GM19324 (cell line): ENCODE results near the gene NXNL2.

Experiments used
- ATAC-seq: cut with Tn5 transposase; IDR thresholded peaks from one replicate; pipeline ENCODE4 v1.9.1; 2021; ENCODE audit warnings: mild to moderate bottlenecking, moderate library complexity; ENCODE audit not compliant: unreplicated experiment, low FRiP score

NXNL2 gene

GRCh38 chr9:88530051-88530450 is 4.9 kb upstream of the NXNL2 start:
- no peak for ATAC-seq

DNA sequence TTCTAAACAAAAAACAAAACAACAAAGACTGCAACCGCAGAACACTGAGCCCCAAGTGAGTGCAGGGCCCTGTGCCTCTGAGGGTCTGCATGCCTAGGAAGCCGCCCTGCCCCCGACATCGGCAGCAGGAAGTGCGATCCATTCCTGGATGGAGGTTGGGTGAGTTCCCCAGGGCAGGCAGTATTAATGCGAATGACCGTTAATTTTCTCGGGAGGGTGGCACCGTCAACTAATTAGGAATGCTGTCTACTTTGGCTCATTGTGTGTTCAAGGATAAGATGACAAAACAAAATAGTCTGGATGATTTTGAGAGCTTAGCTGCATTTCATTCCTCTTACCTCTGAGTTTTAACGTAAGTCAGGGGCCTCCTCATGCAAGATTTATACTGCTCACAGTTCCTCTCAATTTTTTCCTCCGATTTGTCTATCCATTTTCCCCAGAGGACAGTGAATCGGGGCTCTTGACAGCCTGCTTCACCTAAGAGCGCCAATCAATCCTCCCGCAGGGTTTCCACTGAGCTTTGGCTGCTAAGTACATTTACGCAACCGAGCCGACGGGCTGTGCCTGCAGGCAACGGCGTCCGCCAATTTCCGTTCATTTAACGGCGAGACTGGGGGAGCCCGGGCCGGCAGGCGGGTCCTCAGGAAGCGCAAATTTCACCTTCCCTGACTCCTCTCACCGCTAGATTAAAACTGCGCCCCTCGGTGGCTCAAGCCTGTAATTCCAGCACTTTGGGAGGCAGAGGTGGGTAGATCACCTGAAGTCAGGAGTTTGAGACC is 2.9 kb upstream of the NXNL2 start:
- no peak for ATAC-seq

GRCh38 chr9:88533951-88534455 is 975 bp upstream of the NXNL2 start:
- no peak for ATAC-seq

DNA sequence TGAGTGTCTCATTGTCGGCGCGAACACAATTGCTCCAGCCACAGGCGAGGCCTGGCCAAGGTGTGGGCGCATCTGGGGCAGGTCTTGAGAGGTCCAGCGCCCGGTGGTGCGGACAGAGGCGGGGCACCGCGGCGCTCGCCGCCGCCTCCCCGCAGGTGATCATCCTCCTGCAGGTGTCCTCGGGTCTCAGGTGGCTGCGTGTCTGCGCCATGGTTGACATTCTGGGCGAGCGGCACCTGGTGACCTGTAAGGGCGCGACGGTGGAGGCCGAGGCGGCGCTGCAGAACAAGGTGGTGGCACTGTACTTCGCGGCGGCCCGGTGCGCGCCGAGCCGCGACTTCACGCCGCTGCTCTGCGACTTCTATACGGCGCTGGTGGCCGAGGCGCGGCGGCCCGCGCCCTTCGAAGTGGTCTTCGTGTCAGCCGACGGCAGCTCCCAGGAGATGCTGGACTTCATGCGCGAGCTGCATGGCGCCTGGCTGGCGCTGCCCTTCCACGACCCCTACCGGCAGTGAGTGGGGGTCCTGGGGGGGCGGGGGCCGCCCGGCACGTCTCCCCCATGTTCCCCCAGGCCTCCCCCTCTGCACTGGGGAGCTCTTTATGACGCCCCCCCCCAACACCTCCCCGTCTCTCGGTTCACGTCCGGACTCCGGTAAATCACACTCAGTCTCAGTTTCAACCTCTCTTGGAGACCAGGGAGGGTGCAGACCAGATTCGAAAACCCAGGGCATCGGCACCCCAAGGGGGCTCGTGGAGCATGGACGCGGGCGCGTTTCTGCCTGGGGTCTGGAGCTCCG is 446 bp downstream of the NXNL2 start:
- ATAC-seq = no peak

GRCh38 chr9:88536023-88536324 is 996 bp downstream of the NXNL2 start:
- no peak for ATAC-seq

DNA sequence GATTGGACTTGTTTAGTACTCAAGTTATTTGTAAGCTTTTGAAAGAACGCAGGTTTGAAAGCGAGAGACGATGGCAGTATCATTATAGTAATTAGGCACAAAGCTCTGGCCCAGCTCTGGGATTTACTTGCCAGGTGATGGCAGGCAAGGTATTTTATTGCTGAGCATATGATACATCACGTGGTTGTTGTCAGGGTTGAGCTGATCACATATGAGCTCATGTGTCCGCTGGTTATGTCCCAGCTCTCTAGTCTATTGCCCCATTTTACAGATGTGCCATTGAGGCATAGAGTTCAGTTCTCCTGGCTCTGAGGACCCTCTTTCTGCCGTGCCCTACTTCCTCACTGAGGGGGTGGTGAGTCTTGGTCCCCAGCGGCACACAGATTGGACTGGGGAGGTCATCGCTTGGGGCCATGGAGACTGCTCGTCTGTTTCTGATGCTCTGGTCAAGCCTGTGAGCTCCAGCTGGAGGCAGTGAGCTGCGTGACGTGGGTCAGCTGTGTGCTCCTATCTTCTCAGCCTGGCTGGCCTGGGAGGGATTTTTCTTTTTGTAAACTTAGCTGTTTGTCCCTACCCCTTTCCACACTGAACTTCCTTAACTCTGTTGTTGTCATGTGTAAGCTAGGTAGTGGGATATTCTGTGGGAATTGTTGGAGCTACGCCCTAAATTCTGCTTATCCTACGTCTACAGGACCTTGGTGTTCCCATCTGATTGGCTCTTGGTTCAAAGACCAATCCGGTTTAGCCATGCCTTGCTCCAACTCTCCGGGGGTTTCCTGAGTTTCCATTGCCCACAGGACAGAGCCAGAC is 2.2 kb downstream of the NXNL2 start:
- no peak for ATAC-seq

GRCh38 chr9:88537761-88538091 is 2.7 kb downstream of the NXNL2 start:
- no peak for ATAC-seq

GRCh38 chr9:88538311-88539085 is 3.5 kb downstream of the NXNL2 start:
- no peak for ATAC-seq

GRCh38 chr9:88539246-88539645 is 4.3 kb downstream of the NXNL2 start:
- no peak for ATAC-seq

- ATAC-seq = no peak
Measured at GRCh38 chr9:88540251-88540763, 5.3 kb downstream of the NXNL2 start.

- ATAC-seq = no peak
Measured at GRCh38 chr9:88544245-88544644, 9.3 kb downstream of the NXNL2 start.

- ATAC-seq = no peak
Measured at GRCh38 chr9:88551546-88552137, 16.7 kb downstream of the NXNL2 start.

GRCh38 chr9:88553350-88553749 is 18.4 kb downstream of the NXNL2 start:
- ATAC-seq = no peak

- ATAC-seq = no peak
Measured at GRCh38 chr9:88555268-88555980, 20.4 kb downstream of the NXNL2 start.

DNA sequence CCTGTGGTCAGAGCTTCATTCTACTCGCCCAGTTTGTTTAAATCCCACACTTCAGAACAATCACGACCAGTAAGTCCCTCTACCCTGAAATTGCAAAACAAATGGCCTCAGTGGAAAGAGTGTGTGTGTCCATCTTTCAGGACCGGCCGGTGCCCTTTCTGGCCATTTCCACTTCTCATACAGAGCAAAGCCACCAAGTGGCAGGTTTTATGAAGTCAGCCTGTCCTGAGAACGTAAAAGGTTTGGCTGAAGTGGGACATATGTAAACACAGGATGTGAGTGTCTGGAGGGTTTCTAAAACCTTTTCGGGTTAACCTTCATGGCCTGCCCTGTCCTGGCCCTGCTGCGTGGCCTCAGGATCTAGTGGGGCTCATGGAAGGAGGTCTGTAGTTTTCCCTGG is 24.7 kb downstream of the NXNL2 start:
- no peak for ATAC-seq

- no peak for ATAC-seq
Measured at GRCh38 chr9:88567870-88568269, 32.9 kb downstream of the NXNL2 start.

DNA sequence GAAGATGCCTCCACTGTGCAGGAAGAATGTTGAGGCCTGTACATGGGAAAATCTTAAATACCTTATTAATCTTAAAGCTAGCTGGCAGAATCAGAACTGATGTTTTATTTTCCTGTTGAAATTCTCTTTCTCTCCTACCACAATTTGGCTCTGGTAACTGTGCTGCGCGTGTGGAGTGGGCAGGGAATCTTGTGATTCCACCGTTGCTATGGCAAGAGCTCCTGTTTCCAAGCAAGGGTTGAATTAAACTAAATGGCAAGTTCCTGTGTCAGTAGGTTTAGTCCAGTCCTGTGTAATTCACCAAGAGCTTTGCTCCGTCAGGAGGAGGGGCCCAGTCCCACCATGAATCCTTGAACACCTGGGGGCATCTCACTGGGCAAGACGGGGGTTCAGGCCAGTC is 36.4 kb downstream of the NXNL2 start:
- no peak for ATAC-seq

GRCh38 chr9:88572684-88573083 is 37.7 kb downstream of the NXNL2 start:
- no peak for ATAC-seq

- no peak for ATAC-seq
Measured at GRCh38 chr9:88574953-88575352, 40.0 kb downstream of the NXNL2 start.
